ENCODE data around the gene SSTR5.

SSTR5 gene

GRCh38 chr16:1035066-1035415 is 37.5 kb upstream of the SSTR5 start:
- no peak for TF ChIP-seq ZFX (IDR thresholded peaks at IDR 0.05; ENCODE audit: borderline replicate concordance)
- no peak for TF ChIP-seq CTCF (IDR thresholded peaks at IDR 0.05)
- H3K27ac ChIP-seq = no peak overlapping the region

- TF ChIP-seq CTCF (IDR thresholded peaks at IDR 0.05) = no peak
- TF ChIP-seq ZFX (IDR thresholded peaks at IDR 0.05; ENCODE audit: borderline replicate concordance) = no peak
- H3K27ac ChIP-seq = no peak overlapping the region
Observed at GRCh38 chr16:1036166-1036565, 36.4 kb upstream of the SSTR5 start.

DNA sequence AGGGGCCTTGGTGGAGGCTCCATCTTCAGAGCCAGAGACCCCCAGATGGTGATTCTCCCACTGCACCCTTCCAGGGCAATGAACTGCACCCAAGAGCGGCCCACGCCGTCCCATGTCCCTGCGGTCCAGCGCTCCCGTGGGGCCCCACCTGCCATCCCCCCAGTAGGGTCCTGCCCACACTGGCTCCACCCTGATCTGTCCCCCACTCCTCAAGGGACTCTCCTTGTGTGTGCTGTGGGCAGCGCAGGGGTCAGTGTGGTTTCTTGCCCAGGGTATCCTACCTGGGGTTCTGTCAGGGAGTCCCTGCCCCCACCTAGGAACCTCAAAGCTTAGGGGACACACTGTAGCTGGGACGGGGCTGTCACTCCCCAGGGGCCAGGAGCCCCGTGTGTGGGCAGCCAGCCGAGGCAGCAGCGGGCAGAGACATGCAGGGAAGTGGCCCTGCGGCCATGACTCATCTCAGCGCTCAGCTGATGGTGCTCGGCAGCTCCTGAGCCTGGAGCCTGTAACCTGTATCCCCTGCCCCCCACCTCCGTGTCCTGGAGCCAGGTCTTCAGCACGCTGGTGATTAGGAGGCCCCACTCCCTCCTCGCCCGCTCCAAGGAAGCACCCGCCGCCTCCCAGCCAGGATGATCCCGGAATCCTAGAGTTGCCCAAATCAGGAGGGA is 35.7 kb upstream of the SSTR5 start:
- no peak overlapping the region for H3K27ac ChIP-seq
- TF ChIP-seq ZFX (IDR thresholded peaks at IDR 0.05; ENCODE audit: borderline replicate concordance) (no peak), CTCF (IDR thresholded peaks at IDR 0.05) (no peak)

GRCh38 chr16:1037394-1038257 is 34.9 kb upstream of the SSTR5 start:
- TF ChIP-seq CTCF (IDR thresholded peaks at IDR 0.05) (no peak), ZFX (IDR thresholded peaks at IDR 0.05; ENCODE audit: borderline replicate concordance) (no peak)
- H3K27ac ChIP-seq = no peak overlapping the region

GRCh38 chr16:1038932-1039331 is 33.6 kb upstream of the SSTR5 start:
- TF ChIP-seq CTCF (IDR thresholded peaks at IDR 0.05) = no peak
- no peak overlapping the region for H3K27ac ChIP-seq

DNA sequence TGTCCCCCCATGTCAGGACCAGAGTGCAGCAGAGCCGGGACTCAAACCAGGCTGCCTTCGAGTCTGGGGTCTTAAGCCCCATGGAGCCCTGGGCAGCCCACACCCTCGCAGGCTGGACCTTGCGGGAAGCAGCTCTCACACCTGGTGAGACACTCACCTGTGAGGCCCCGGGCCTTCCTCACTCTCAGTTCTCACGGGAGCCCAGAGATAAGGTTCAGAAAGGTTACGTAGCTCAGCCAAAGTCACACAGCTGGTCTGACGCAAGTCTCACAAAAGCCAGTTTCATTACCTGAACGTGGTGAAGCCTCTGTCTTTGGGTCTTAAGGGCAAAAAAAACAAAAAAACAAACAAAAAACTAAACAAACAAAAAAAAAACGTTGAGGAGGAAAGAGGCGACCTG is 32.8 kb upstream of the SSTR5 start:
- TF ChIP-seq ZFX (IDR thresholded peaks at IDR 0.05; ENCODE audit: borderline replicate concordance) (no peak), CTCF (IDR thresholded peaks at IDR 0.05) (no peak)
- no peak overlapping the region for H3K27ac ChIP-seq

DNA sequence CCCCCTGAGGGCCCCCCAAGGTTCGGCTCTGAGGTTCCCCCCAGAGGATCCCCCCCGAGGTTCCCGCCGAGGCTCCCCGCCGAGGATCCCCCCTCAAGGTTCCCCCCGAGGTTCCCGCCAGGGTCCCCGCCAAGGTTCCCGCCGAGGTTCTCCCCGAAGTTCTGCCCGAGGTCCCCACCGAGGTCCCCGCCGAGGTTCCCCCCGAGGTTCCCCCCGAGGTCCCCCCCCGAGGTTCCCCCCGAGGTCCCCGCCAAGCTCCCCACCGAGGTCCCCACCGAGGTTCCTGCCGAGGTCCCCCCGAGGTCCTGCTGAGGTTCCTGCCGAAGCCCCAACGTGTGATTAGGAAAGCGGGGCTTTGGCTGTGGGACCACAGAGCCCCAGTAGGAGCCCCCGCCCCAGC is 32.2 kb upstream of the SSTR5 start:
- no peak overlapping the region for H3K27ac ChIP-seq
- TF ChIP-seq CTCF (IDR thresholded peaks at IDR 0.05) = no peak
- TF ChIP-seq ZFX (IDR thresholded peaks at IDR 0.05; ENCODE audit: borderline replicate concordance) = no peak

Data from 22Rv1 (cell line).